GM21825 (cell line): ENCODE data around the gene PCMTD2.
"Not testable (repeated sequence)": the region's sequence is repeated elsewhere in the genome, so short reads cannot be mapped to it uniquely, and the experiment has no call there.

Experiments
- ATAC-seq: cut with Tn5 transposase; IDR thresholded peaks from one replicate; pipeline ENCODE4 v1.9.1; 2021; ENCODE audit warnings: mild to moderate bottlenecking, moderate library complexity; ENCODE audit not compliant: unreplicated experiment

PCMTD2 gene

GRCh38 chr20:64285579-64286446, 30.3 kb downstream of the PCMTD2 start:
- ATAC-seq: peak; percentile 91

- not testable (repeated sequence) for ATAC-seq
These were observed 31.1 kb downstream of the PCMTD2 start for GRCh38 chr20:64286447-64287263.

GRCh38 chr20:64287264-64287590, 31.7 kb downstream of the PCMTD2 start:
- ATAC-seq: not testable (repeated sequence)

DNA sequence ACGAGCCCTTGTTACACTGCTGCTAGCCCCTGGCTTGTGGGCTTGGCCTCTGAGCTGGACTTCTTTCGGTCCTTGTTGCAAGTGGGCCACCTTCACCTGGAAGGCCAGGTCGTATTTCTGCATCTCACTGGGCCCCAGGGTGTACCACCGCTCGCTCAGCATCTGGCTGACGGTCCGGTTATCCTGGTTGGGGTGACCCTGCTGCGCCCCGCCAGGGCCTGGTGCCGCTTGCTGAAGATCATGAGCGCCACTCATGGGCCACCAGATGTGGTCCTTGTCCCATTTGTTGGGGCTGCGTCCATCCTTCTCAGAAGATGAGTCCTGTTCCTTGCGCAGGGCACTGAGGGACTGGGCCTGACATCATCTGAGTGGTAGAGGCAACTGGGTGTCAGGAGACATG, 36.6 kb downstream of the PCMTD2 start:
- ATAC-seq: not testable (repeated sequence)

GRCh38 chr20:64303086-64303485, 47.5 kb downstream of the PCMTD2 start:
- not testable (repeated sequence) for ATAC-seq

DNA sequence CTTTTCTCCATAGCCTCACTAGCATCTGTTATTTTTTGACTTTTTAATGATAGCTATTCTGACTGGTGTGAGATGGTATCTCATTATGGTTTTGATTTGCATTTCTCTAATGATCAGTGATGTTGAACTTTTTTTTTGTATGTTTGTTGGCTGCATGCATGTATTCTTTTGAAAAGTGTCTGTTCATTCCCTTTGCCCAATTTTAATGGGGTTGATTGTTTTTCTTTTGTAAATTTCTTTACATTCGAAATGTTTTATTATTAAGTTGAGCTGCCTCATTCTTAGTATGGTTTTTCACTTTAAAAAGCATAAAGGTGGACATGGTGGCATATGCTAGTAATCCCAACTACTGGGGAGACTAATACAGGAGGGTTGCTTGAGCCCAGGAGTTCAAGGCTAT, 58.2 kb downstream of the PCMTD2 start:
- ATAC-seq: not testable (repeated sequence)

- ATAC-seq: not testable (repeated sequence)
These were observed 59.8 kb downstream of the PCMTD2 start for GRCh38 chr20:64315381-64315780.

DNA sequence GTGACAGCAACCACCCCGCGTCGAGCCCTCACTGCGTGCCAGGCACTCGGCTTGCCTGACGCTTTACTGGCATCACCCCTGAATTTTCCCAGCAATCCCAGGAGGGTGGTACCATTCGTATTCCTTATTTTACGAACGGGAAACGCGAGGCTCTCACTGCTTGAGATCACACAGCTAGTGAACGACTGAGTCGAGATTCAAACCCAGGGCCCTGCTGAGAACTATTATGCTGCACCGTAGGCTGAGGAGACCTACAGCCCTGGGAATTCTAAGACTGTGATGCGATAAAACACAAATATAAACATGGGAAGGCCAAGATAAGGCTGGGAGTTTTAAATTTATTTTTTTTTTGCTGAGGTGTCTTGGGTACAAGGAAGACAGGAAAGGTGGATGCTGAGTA, 60.3 kb downstream of the PCMTD2 start:
- ATAC-seq: not testable (repeated sequence)

DNA sequence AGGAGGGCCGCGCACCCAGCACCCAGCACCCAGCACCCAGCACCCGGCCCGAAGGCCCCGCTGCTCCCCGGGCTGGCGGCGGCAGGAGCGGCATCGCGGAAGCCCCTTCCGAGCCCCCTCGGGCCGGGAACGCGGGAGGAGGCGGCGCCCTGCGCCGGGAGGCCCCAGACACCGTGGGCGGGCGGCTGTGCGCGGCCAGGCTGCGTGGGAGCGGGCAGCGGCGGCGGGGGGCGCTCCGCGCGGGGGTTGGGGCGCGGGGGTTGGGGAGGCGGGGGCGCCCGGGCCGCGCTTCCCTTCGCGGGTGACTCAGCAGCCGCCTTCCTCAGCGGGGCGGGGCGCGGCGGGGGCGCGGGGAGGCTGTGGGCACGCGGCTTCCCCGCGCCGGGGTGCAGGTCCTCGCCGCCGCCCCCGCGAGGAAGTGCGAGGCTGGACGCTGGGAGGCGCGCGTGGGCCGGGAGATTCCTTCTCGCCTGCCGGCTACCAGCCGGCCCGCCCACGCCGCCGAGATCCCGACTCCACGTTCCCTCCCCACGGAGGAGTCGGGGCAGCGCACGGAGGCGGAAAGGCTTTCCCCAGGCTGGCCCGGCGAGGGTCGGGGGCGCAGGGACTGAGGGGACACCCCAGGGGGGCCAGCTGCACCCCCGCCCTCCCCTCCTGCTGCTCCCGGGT, 61.0 kb downstream of the PCMTD2 start:
- ATAC-seq: not testable (repeated sequence)

DNA sequence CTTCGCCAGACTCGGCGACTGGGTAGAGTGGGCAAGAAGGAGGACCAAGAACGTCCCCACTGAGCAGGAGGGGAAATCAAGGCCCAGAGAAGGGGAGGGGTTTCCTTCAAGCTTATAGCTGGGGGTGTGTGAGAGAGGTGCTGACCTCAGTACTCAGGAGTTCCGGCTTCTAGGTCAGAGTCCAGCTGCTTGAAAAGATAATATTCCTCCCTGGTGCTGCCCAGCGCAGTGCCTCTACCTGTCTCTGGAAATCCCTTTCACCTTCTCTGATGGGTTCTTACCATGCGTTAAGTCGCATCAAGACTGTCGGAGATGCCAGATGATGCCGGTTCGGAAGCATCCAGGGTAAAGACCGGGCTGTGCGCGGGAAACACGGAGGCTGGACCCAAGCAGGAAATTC, 61.8 kb downstream of the PCMTD2 start:
- ATAC-seq: not testable (repeated sequence)

- ATAC-seq: not testable (repeated sequence)
These were observed 62.5 kb downstream of the PCMTD2 start for GRCh38 chr20:64318056-64318455.

DNA sequence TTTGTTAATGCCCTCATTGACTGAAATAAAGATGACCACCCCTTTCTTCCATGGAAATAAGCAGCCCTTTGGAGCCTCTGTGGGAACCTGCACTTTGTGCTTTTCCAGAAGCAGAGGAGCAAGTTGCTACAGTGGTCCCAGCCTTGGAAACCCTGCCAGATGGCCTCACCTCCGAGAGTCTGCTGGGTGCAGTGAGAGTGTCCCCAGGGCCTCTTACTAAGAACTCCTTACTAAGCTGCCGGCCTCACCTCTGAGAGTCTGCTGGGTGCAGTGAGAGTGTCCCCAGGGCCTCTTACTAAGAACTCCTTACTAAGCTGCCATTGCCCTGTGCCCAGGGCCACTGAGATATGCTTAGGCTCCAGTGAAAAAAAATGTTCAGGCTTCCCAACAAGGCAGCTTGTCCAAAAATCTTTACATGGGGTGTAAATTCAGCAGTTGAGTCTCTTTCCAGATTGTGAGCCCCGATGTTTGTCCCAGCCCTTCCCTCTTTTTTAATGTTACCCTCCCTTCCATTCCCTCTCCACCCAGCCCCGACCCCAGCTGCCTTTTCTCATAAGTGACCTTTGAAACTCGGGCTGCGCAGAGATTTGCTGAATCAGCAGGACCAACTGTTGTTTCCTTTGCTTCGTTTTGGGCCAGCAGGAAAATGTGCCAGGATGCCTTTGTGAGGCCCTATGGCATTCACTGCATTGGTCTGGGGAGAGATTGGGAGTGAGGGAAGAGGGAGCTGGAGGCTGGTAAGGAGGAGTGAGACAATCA, 66.7 kb downstream of the PCMTD2 start:
- ATAC-seq: not testable (repeated sequence)
